Mammary epithelial cell (primary cell): ENCODE data around the gene COL4A4.

Experiments used
- CTCF ChIP-seq, 2 donors: IDR thresholded peaks in 1 of 2; conservative IDR thresholded peaks in 1 of 2; 2 replicates each; pipeline ENCODE4 v1.5.1; 2011 to 2012; ENCODE audit warnings: inconsistent platforms in 2 of 2, low read length in 2 of 2, mild to moderate bottlenecking in 2 of 2, control low read depth in 1 of 2, low read depth in 1 of 2; ENCODE audit not compliant: insufficient read depth in 1 of 2; ENCODE audit errors: extremely low read depth in 1 of 2
- EZH2 ChIP-seq: IDR thresholded peaks from 2 replicates; pipeline ENCODE4 v1.6.1; 2012; ENCODE audit warnings: low read length, inconsistent platforms, borderline replicate concordance

GRCh38 chr2:226973816-226974215, 190.2 kb downstream of the COL4A4 start:
- TF ChIP-seq CTCF (conservative IDR thresholded peaks at IDR 0.05 in 1 of 2, IDR thresholded peaks at IDR 0.05 in 1 of 2; ENCODE audit: extremely low read depth in 1 of 2, insufficient read depth in 1 of 2, low read depth in 1 of 2, low read length in 2 of 2) (no peak), EZH2 (no peak)
